Panc1 (cell line): Measurements from ENCODE around the gene STXBP3. TPM values are rescaled to one million over a fixed set of nuclear protein-coding genes. Genes with fewer than 3 reads are reported as not detected.
"Not testable (repeated sequence)": the region's sequence is repeated elsewhere in the genome, so short reads cannot be mapped to it uniquely, and the experiment has no call there.

Experiments used
- ATAC-seq: fragments of 200-7000 bp; cut with Tn5 transposase; 2 replicates; pipeline ENCODE4 v1.9.1; 2020; ENCODE audit warnings: mild to moderate bottlenecking, moderate library complexity
- BruUV-seq: library from RNA; stranded (reverse); fragments of 400-500 nt; replicated peaks from 2 replicates; lab custom pipeline; 2021; lab: Mats Ljungman, UMichigan
- CTCF ChIA-PET: fragments of 300-600 bp; sonication (Branson Sonifier 250); formaldehyde crosslinking; loops from one replicate; lab custom pipeline; 2022; ENCODE audit warnings: antibody characterized with exemption; lab: Charles Lee
- POLR2A ChIA-PET: fragments of 300-600 bp; sonication (Branson Sonifier 250); formaldehyde crosslinking; loops from one replicate; lab custom pipeline; 2022; ENCODE audit warnings: antibody characterized with exemption; lab: Charles Lee
- DNase-seq: peaks from one replicate; pipeline ENCODE4 v3.0.0-alpha.2; 2010; ENCODE audit warnings: low read depth, low spot score
- H3K27ac ChIP-seq: 2 replicates; pipeline ENCODE4 v1.5.1; 2011; ENCODE audit warnings: mild to moderate bottlenecking, low read length, inconsistent platforms
- H3K27me3 ChIP-seq: fragments of 200-500 bp; sonication (Bioruptor generic); 2 replicates; pipeline ENCODE4 v1.6.0; 2014; ENCODE audit warnings: low read length, inconsistent platforms; ENCODE audit not compliant: control insufficient read depth, insufficient read depth
- H3K36me3 ChIP-seq: fragments of 200-500 bp; sonication (Bioruptor generic); 2 replicates; pipeline ENCODE4 v1.5.1; 2014; ENCODE audit warnings: inconsistent platforms, mild to moderate bottlenecking, low read length, moderate library complexity; ENCODE audit not compliant: control insufficient read depth, insufficient read depth
- H3K4me1 ChIP-seq: 2 replicates; pipeline ENCODE4 v1.5.1; 2011; ENCODE audit warnings: inconsistent platforms, mild to moderate bottlenecking, low read length, moderate library complexity; ENCODE audit not compliant: control insufficient read depth, insufficient read depth
- H3K4me3 ChIP-seq, 2 experiments: 2 replicates each; pipeline ENCODE4 v1.5.1; 2011 to 2012; ENCODE audit warnings: low read depth in 2 of 2, low read length in 2 of 2, mild to moderate bottlenecking in 2 of 2, inconsistent platforms in 1 of 2, moderate library complexity in 1 of 2
- H3K9me3 ChIP-seq: fragments of 200-500 bp; sonication (Bioruptor generic); 2 replicates; pipeline ENCODE4 v1.5.1; 2014; ENCODE audit warnings: low read depth, mild to moderate bottlenecking, inconsistent platforms, low read length, moderate library complexity; ENCODE audit not compliant: control insufficient read depth, insufficient read depth
- CTCF ChIP-seq: fragments of 450-650 bp; IDR thresholded peaks from 2 replicates; pipeline ENCODE4 v1.5.1; 2017; ENCODE audit warnings: mild to moderate bottlenecking
- POLR2AphosphoS5 ChIP-seq: IDR thresholded peaks from 2 replicates; pipeline ENCODE4 v1.6.1; 2012; ENCODE audit warnings: mild to moderate bottlenecking, low read depth, low read length, moderate library complexity
- REST ChIP-seq, 2 experiments: IDR thresholded peaks; 2 replicates each; pipeline ENCODE4 v1.6.1; 2011 to 2012; ENCODE audit warnings: low read depth in 2 of 2, control low read depth in 1 of 2, low read length in 1 of 2, mild to moderate bottlenecking in 1 of 2, moderate library complexity in 1 of 2; ENCODE audit not compliant: insufficient read depth in 1 of 2
- SIN3A ChIP-seq: IDR thresholded peaks from 2 replicates; pipeline ENCODE4 v1.6.1; 2012; ENCODE audit warnings: low read depth, mild to moderate bottlenecking, low read length, moderate library complexity, borderline replicate concordance; ENCODE audit not compliant: insufficient read depth
- TCF7L2 ChIP-seq: IDR thresholded peaks from 2 replicates; pipeline ENCODE4 v1.6.1; 2011; ENCODE audit warnings: mild to moderate bottlenecking, low read depth, low read length, inconsistent platforms
- in situ Hi-C: cut with HindIII; loops from 2 replicates; pipeline ENCODE4 v1.10.0; 2016; ENCODE audit warnings: low sequenced_read_pairs, low pct_unique_long_range_greater_than_20kb
- intact Hi-C: fragments of 100-400 bp; cut with micrococcal nuclease; formaldehyde crosslinking; loops from one replicate; pipeline ENCODE4 v1.10.0; 2022; ENCODE audit not compliant: unreplicated experiment
- total RNA-seq: library from RNA; stranded (reverse); gene quantifications from one replicate; pipeline ENCODE4 v1.2.1, GENCODE V29; 2021; ENCODE audit not compliant: unreplicated experiment

STXBP3 gene
- total RNA-seq, 1 experiment from 2014 or later, result 27.7 TPM

GRCh38 chr1:108780937-108781574 lies 34.6 kb downstream of the STXBP3 start:
- H3K9me3 ChIP-seq, result no peaks in the 10 kb centered on the region
- ATAC-seq, result no peak
- no peak overlapping the region for H3K27ac ChIP-seq
- intact Hi-C loops (no loop called here), in situ Hi-C loops (no loop called here)
- ChIA-PET POLR2A (no interaction called here), CTCF (no interaction called here)
- H3K4me1 ChIP-seq, result no peaks in the 10 kb centered on the region
- H3K27me3 ChIP-seq, result no peaks in the 10 kb centered on the region
- peaks cover 8% of the 10 kb centered on the region for H3K36me3 ChIP-seq
- H3K4me3 ChIP-seq, result no peak overlapping the region
- no peak for TF ChIP-seq SIN3A
- TF ChIP-seq REST (IDR thresholded peaks at IDR 0.05; ENCODE audit: insufficient read depth in 1 of 2, low read depth in 2 of 2, low read length in 1 of 2), result no peak
- TF ChIP-seq CTCF, result no peak
- no peak for TF ChIP-seq TCF7L2
- no peak for TF ChIP-seq POLR2AphosphoS5
- no peak for DNase-seq
- no TSS peak for BruUV-seq

- intact Hi-C loops, in situ Hi-C loops, H3K9me3 ChIP-seq, H3K36me3 ChIP-seq, H3K4me3 ChIP-seq, H3K4me1 ChIP-seq, H3K27me3 ChIP-seq, POLR2A ChIA-PET, ATAC-seq, CTCF ChIA-PET, H3K27ac ChIP-seq, BruUV-seq, DNase-seq: not testable (repeated sequence)
Observed at GRCh38 chr1:108781575-108781944, 35.1 kb downstream of the STXBP3 start.

- CTCF ChIA-PET, result no interaction called here
- Histone ChIP-seq H3K27me3 (no peaks in the 10 kb centered on the region), H3K9me3 (no peaks in the 10 kb centered on the region), H3K27ac (no peak overlapping the region), H3K36me3 (no peaks in the 10 kb centered on the region; the same call in 1 of the 2 replicates), H3K4me1 (no peaks in the 10 kb centered on the region), H3K4me3 (no peak overlapping the region)
- POLR2A ChIA-PET, result no interaction called here
- ATAC-seq, result no peak
- in situ Hi-C loops, result no loop called here
- BruUV-seq, result no TSS peak
- intact Hi-C loops, result no loop called here
- DNase-seq, result no peak
- TF ChIP-seq POLR2AphosphoS5 (no peak), REST (IDR thresholded peaks at IDR 0.05; ENCODE audit: insufficient read depth in 1 of 2, low read depth in 2 of 2, low read length in 1 of 2) (no peak), CTCF (no peak), SIN3A (no peak), TCF7L2 (no peak)
Observed at GRCh38 chr1:108785264-108785663, 38.8 kb downstream of the STXBP3 start.
